Gastroesophageal sphincter (tissue), 3 donors: ENCODE data around the gene COX4I1.

ENCODE experiments used
- CTCF ChIP-seq, 4 experiments: fragments of 200-600 bp in 2 of 4; fragments of 450-650 bp in 2 of 4; sonication (generic) in 1 of 4; IDR thresholded peaks; one replicate each; pipeline ENCODE4 v1.5.1; 2017 to 2019; ENCODE audit warnings: antibody characterized with exemption in 4 of 4, mild to moderate bottlenecking in 2 of 4, moderate library complexity in 2 of 4
- EP300 ChIP-seq: sonication (generic); formaldehyde crosslinking; IDR thresholded peaks from one replicate; pipeline ENCODE4 v1.6.1; 2017; ENCODE audit warnings: antibody characterized with exemption, mild to moderate bottlenecking
- POLR2A ChIP-seq, 2 donors: fragments of 450-650 bp; IDR thresholded peaks; one replicate each; pipeline ENCODE4 v1.6.1; 2017; ENCODE audit warnings: antibody characterized with exemption in 2 of 2, mild to moderate bottlenecking in 2 of 2, moderate library complexity in 1 of 2

GRCh38 chr16:85842848-85843247 lies 43.4 kb downstream of the COX4I1 start:
- TF ChIP-seq POLR2A (IDR thresholded peaks at IDR 0.05): no peak
- no peak for TF ChIP-seq CTCF (IDR thresholded peaks at IDR 0.05)
- no peak for TF ChIP-seq EP300
